HG03354 (cell line): ENCODE data around the gene RNF169.

Source experiments
- ATAC-seq: cut with Tn5 transposase; IDR thresholded peaks from one replicate; pipeline ENCODE4 v1.9.1; 2021; ENCODE audit warnings: mild to moderate bottlenecking; ENCODE audit not compliant: unreplicated experiment, poor library complexity, severe bottlenecking

RNF169 gene

GRCh38 chr11:74748211-74749126, at the start of gene RNF169:
RNF169 (plus strand) TSS chr11:74748849; CDS start chr11:74748881, 32 bp downstream.
- peak; percentile 98 for ATAC-seq

GRCh38 chr11:74699615-74700396, 48.8 kb upstream of the RNF169 start:
- ATAC-seq = no peak

GRCh38 chr11:74701351-74701750, 47.3 kb upstream of the RNF169 start:
- no peak for ATAC-seq

GRCh38 chr11:74702383-74703007, 46.2 kb upstream of the RNF169 start:
- no peak for ATAC-seq

- ATAC-seq = no peak
These were observed 45.4 kb upstream of the RNF169 start for GRCh38 chr11:74703211-74703610.

- no peak for ATAC-seq
These were observed 41.5 kb upstream of the RNF169 start for GRCh38 chr11:74707182-74707581.

- no peak for ATAC-seq
These were observed 40.8 kb upstream of the RNF169 start for GRCh38 chr11:74707602-74708510.

- no peak for ATAC-seq
These were observed 39.5 kb upstream of the RNF169 start for GRCh38 chr11:74709175-74709574.

- no peak for ATAC-seq
These were observed 38.2 kb upstream of the RNF169 start for GRCh38 chr11:74710281-74710938.

GRCh38 chr11:74713686-74714085, 35.0 kb upstream of the RNF169 start:
- no peak for ATAC-seq

GRCh38 chr11:74714904-74715303, 33.7 kb upstream of the RNF169 start:
- no peak for ATAC-seq

GRCh38 chr11:74717221-74717969, 31.3 kb upstream of the RNF169 start:
- ATAC-seq = no peak

GRCh38 chr11:74719011-74719410, 29.6 kb upstream of the RNF169 start:
- no peak for ATAC-seq

- ATAC-seq = no peak
These were observed 27.8 kb upstream of the RNF169 start for GRCh38 chr11:74720596-74721478.

- ATAC-seq = no peak
These were observed 27.2 kb upstream of the RNF169 start for GRCh38 chr11:74721479-74721835.

GRCh38 chr11:74723511-74723910, 25.1 kb upstream of the RNF169 start:
- ATAC-seq = no peak

- ATAC-seq = no peak
These were observed 22.9 kb upstream of the RNF169 start for GRCh38 chr11:74725701-74726100.
